Trophoblast cell (in vitro differentiated cells and primary cell): ENCODE data around the gene TEX14.

Source experiments
- DNase-seq, 2 donors: peaks; one replicate each; pipeline ENCODE4 v3.0.0-alpha.2; 2016
- H2AFZ ChIP-seq: 2 replicates; pipeline ENCODE4 v1.6.1; 2013; ENCODE audit warnings: low read length, moderate library complexity, mild to moderate bottlenecking; ENCODE audit not compliant: insufficient read depth, poor library complexity
- H2AK5ac ChIP-seq: 2 replicates; pipeline ENCODE4 v1.6.1; 2013; ENCODE audit warnings: mild to moderate bottlenecking, low read length
- H2BK120ac ChIP-seq: 2 replicates; pipeline ENCODE4 v1.6.1; 2013; ENCODE audit warnings: low read length, mild to moderate bottlenecking, moderate library complexity; ENCODE audit not compliant: insufficient read depth, poor library complexity
- H2BK12ac ChIP-seq: 2 replicates; pipeline ENCODE4 v1.6.1; 2013; ENCODE audit warnings: mild to moderate bottlenecking, low read length, moderate library complexity
- H2BK5ac ChIP-seq: 2 replicates; pipeline ENCODE4 v1.6.1; 2013; ENCODE audit warnings: low read length, low read depth, moderate library complexity, mild to moderate bottlenecking; ENCODE audit not compliant: poor library complexity
- H3K14ac ChIP-seq: 2 replicates; pipeline ENCODE4 v1.6.1; 2013; ENCODE audit warnings: mild to moderate bottlenecking, low read length
- H3K18ac ChIP-seq: 2 replicates; pipeline ENCODE4 v1.6.1; 2013; ENCODE audit warnings: mild to moderate bottlenecking, low read length
- H3K23ac ChIP-seq: 2 replicates; pipeline ENCODE4 v1.6.1; 2013; ENCODE audit warnings: low read length
- H3K27ac ChIP-seq: 2 replicates; pipeline ENCODE4 v1.5.1; 2013; ENCODE audit warnings: low read depth, mild to moderate bottlenecking, inconsistent platforms, low read length, moderate library complexity
- H3K27me3 ChIP-seq: 2 replicates; pipeline ENCODE4 v1.6.1; 2013; ENCODE audit warnings: inconsistent platforms, mild to moderate bottlenecking, low read length, moderate library complexity; ENCODE audit not compliant: insufficient read depth
- H3K36me3 ChIP-seq, 2 experiments: 1 replicate in 1 of 2; 2 replicates in 1 of 2; pipeline ENCODE4 v1.6.1; 2013; ENCODE audit warnings: low read length in 2 of 2, mild to moderate bottlenecking in 2 of 2, moderate library complexity in 1 of 2; ENCODE audit not compliant: insufficient read depth in 2 of 2, control insufficient read depth in 1 of 2
- H3K4ac ChIP-seq: 2 replicates; pipeline ENCODE4 v1.6.1; 2013; ENCODE audit warnings: low read depth, mild to moderate bottlenecking, low read length, moderate library complexity
- H3K4me1 ChIP-seq, 2 experiments: 1 replicate in 1 of 2; 2 replicates in 1 of 2; pipeline ENCODE4 v1.6.1; 2013; ENCODE audit warnings: low read length in 2 of 2, mild to moderate bottlenecking in 2 of 2, moderate library complexity in 1 of 2; ENCODE audit not compliant: insufficient read depth in 2 of 2, control insufficient read depth in 1 of 2
- H3K4me2 ChIP-seq: 2 replicates; pipeline ENCODE4 v1.6.1; 2013; ENCODE audit warnings: inconsistent platforms, mild to moderate bottlenecking, low read length, moderate library complexity
- H3K4me3 ChIP-seq: 2 replicates; pipeline ENCODE4 v1.5.1; 2013; ENCODE audit warnings: mild to moderate bottlenecking, low read depth, low read length, inconsistent platforms
- H3K79me1 ChIP-seq: one replicate; pipeline ENCODE4 v1.6.1; 2013; ENCODE audit warnings: low read length
- H3K79me2 ChIP-seq: 2 replicates; pipeline ENCODE4 v1.6.1; 2013; ENCODE audit warnings: low read length, mild to moderate bottlenecking; ENCODE audit not compliant: control insufficient read depth, insufficient read depth, poor library complexity
- H3K9ac ChIP-seq: 2 replicates; pipeline ENCODE4 v1.6.1; 2013; ENCODE audit warnings: mild to moderate bottlenecking, low read length
- H3K9me3 ChIP-seq: 2 replicates; pipeline ENCODE4 v1.6.1; 2013; ENCODE audit warnings: low read depth, mild to moderate bottlenecking, control low read depth, inconsistent platforms, low read length; ENCODE audit not compliant: insufficient read depth
- H4K12ac ChIP-seq: 2 replicates; pipeline ENCODE4 v1.6.1; 2013; ENCODE audit warnings: low read depth, mild to moderate bottlenecking, low read length, moderate library complexity
- H4K8ac ChIP-seq: 2 replicates; pipeline ENCODE4 v1.6.1; 2013; ENCODE audit warnings: low read depth, mild to moderate bottlenecking, low read length, moderate library complexity
- H4K91ac ChIP-seq: one replicate; pipeline ENCODE4 v1.6.1; 2013; ENCODE audit warnings: low read depth, mild to moderate bottlenecking, low read length, moderate library complexity
- WGBS: extraction: QIAGEN DNeasy Blood & Tissue Kit; methylation state at CpG from one replicate; pipeline ENCODE4 v1.1.7; 2013; ENCODE audit warnings: missing lambda C conversion rate; ENCODE audit not compliant: insufficient read length, insufficient coverage; ENCODE audit errors: extremely low coverage; 5-methylcytosine and 5-hydroxymethylcytosine counted together

TEX14 gene

DNA sequence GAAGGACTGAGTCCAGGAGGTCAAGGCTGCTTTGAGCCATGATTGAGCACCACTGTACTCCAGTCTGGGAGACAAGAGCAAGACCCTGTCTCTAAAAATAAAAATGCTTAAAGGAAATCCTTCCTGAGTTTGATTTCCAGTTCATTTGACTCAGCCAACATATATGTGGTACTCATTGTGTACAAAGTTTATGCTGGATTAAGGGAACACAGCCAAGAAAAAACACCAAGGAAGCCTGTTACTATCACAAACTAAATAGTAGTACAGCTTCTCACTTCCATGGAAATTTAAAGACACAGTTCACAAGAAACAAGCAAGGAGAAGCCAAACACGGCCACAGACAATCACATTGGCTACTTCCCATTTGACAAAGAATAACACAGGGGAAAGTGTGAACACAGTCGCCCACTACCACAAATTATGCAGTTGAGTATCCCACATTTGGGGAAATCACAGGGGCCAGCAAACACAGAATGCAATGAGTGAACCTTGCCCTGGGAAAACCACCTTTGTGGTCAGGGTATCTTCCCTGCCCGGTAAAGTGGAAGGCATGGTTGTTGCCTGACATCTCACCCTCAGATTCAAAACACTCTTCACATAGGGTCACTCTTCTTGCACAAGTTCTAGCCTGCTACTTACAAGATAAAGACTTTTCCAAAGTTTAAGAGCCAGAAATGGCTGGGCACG, 14.5 kb downstream of the TEX14 start:
- Histone ChIP-seq H3K4me1 (peaks cover 0 to 2% of the 10 kb centered on the region in 2 experiments), H2BK5ac (no peak overlapping the region), H3K9ac (no peak overlapping the region), H3K4me3 (no peak overlapping the region), H3K23ac (no peak overlapping the region), H2BK120ac (no peak overlapping the region), H3K4me2 (no peak overlapping the region), H3K4ac (no peak overlapping the region), H2AFZ (no peak overlapping the region), H3K9me3 (no peaks in the 10 kb centered on the region), H2BK12ac (no peak overlapping the region), H4K12ac (no peak overlapping the region), H3K36me3 (no peaks in the 10 kb centered on the region), H4K8ac (no peak overlapping the region), H3K27me3 (no peaks in the 10 kb centered on the region), H3K79me2 (no peaks in the 10 kb centered on the region), H2AK5ac (no peak overlapping the region), H4K91ac (no peak overlapping the region), H3K79me1 (peaks cover 1% of the 10 kb centered on the region), H3K27ac (no peak overlapping the region), H3K14ac (no peak overlapping the region), H3K18ac (no peak overlapping the region)
- DNase-seq: no peak
- WGBS: no CpG with 5 or more reads among the region's 4 CpGs

DNA sequence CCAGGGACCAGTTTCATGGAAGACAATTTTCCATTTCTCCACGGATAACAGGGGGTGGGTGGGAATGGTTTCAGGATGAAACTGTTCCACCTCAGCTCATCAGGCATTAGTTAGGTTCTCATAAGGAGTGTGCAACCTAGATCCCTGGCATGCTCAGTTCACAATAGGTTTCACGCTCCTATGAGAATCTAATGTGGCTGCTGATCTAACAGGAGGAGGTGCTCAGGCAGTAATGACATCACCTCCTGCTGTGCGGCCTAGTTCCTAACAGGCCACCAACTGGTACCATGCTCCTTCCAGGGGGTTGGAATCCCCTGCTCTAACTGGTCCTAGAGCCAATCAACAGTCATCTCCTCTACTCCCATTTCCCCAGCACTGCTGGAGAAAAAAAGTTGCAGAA, 19.9 kb downstream of the TEX14 start:
- Histone ChIP-seq H3K4ac (no peak overlapping the region), H3K4me3 (no peak overlapping the region), H3K9ac (no peak overlapping the region), H2BK5ac (no peak overlapping the region), H3K9me3 (no peaks in the 10 kb centered on the region), H3K4me2 (no peak overlapping the region), H3K79me2 (no peaks in the 10 kb centered on the region), H3K27me3 (no peaks in the 10 kb centered on the region), H3K18ac (no peak overlapping the region), H3K36me3 (no peaks in the 10 kb centered on the region), H3K14ac (no peak overlapping the region), H2BK12ac (no peak overlapping the region), H4K8ac (no peak overlapping the region), H2AK5ac (no peak overlapping the region), H3K79me1 (peaks cover 2% of the 10 kb centered on the region), H2BK120ac (no peak overlapping the region), H3K27ac (no peak overlapping the region), H3K23ac (no peak overlapping the region), H3K4me1 (peaks cover 6 to 10% of the 10 kb centered on the region in 2 experiments), H4K12ac (no peak overlapping the region), H2AFZ (no peak overlapping the region), H4K91ac (no peak overlapping the region)
- no CpG with 5 or more reads among the region's 3 CpGs for WGBS
- DNase-seq: no peak

DNA sequence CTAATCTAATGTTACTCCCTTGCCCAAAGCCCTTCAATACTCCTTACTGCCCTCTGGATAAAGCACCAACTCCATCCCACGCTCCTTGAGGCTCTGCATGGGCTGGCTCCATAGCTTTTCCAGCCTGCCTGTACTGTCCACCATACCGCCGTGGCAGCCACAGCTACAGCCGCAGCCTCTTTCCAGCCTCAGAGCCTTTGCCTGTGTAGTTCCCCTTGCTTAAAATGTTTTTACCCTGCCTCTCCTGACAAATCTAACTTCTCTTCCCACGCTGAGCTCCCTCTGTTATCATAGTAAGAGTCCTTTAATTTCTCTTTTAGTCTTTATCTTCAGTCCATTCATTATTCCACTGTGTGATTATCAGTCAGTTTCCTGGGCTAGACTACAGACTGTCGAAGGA, 22.0 kb downstream of the TEX14 start:
- Histone ChIP-seq H3K27me3 (no peaks in the 10 kb centered on the region), H3K4me3 (no peak overlapping the region), H3K14ac (no peak overlapping the region), H3K4ac (no peak overlapping the region), H3K79me2 (no peaks in the 10 kb centered on the region), H2BK120ac (no peak overlapping the region), H3K36me3 (no peaks in the 10 kb centered on the region), H2AFZ (no peak overlapping the region), H2AK5ac (no peak overlapping the region), H3K27ac (no peak overlapping the region), H3K23ac (no peak overlapping the region), H2BK5ac (no peak overlapping the region), H3K4me1 (peaks cover 9 to 11% of the 10 kb centered on the region in 2 experiments), H3K79me1 (peaks cover 2% of the 10 kb centered on the region), H3K4me2 (no peak overlapping the region), H3K9me3 (no peaks in the 10 kb centered on the region), H2BK12ac (peak overlapping the region; percentile 65), H3K9ac (no peak overlapping the region), H4K12ac (no peak overlapping the region), H4K8ac (no peak overlapping the region), H4K91ac (no peak overlapping the region), H3K18ac (no peak overlapping the region)
- DNase-seq: no peak
- no CpG with 5 or more reads among the region's 6 CpGs for WGBS

DNA sequence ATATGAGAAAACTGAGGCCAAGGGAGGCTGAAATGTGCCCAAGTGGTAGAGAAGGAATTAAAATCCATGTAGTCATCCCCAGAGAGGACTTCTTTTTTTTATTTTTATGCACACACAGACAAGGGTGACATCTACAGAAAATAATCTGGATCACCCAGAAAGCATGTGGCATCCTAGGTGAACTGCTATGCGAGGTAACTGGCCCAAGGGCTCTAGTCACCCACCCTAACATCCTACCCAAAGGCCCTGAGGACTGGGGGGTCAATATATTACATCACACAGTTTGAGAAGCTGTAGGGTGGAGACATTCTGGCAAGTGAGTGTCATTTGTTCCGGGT, 23.3 kb downstream of the TEX14 start:
- no peak overlapping the region for H3K4ac ChIP-seq
- H2BK12ac ChIP-seq: no peak overlapping the region
- H3K27me3 ChIP-seq: no peaks in the 10 kb centered on the region
- no peak overlapping the region for H3K4me3 ChIP-seq
- H3K23ac ChIP-seq: no peak overlapping the region
- H4K91ac ChIP-seq: no peak overlapping the region
- peak in 1 of 2 donors; percentile 40 for DNase-seq
- no peak overlapping the region for H2AK5ac ChIP-seq
- peaks cover 11% of the 10 kb centered on the region in 2 experiments for H3K4me1 ChIP-seq
- H3K36me3 ChIP-seq: no peaks in the 10 kb centered on the region
- no peaks in the 10 kb centered on the region for H3K9me3 ChIP-seq
- H2BK120ac ChIP-seq: no peak overlapping the region
- no peak overlapping the region for H3K18ac ChIP-seq
- H3K9ac ChIP-seq: no peak overlapping the region
- no peak overlapping the region for H4K12ac ChIP-seq
- no peak overlapping the region for H2BK5ac ChIP-seq
- H3K79me2 ChIP-seq: no peaks in the 10 kb centered on the region
- no peak overlapping the region for H3K14ac ChIP-seq
- peaks cover 2% of the 10 kb centered on the region for H3K79me1 ChIP-seq
- no peak overlapping the region for H4K8ac ChIP-seq
- no CpG with 5 or more reads among the region's 2 CpGs for WGBS
- no peak overlapping the region for H3K4me2 ChIP-seq
- no peak overlapping the region for H3K27ac ChIP-seq
- H2AFZ ChIP-seq: no peak overlapping the region
